ENCODE results near the gene ITPK1.

ITPK1 gene

GRCh38 chr14:93059260-93059659, 56.5 kb downstream of the ITPK1 start:
- no peak for TF ChIP-seq FOXP2 (optimal IDR thresholded peaks at IDR 0.05; ENCODE audit: control extremely low read depth, extremely low read length, insufficient read depth)
- no peak for TF ChIP-seq POLR2AphosphoS5 (IDR thresholded peaks at IDR 0.05; ENCODE audit: borderline replicate concordance, low read depth, low read length)
- no peak for TF ChIP-seq EZH2 (IDR thresholded peaks at IDR 0.05)
- H3K36me3 ChIP-seq (ENCODE audit: insufficient read depth, low read length): no peaks in the 10 kb centered on the region
- H3K9me3 ChIP-seq (ENCODE audit: low read depth, low read length): no peaks in the 10 kb centered on the region
- H3K4me3 ChIP-seq: no peak overlapping the region
- DNase-seq (ENCODE audit: low read depth, low spot score): no peak
- no peak overlapping the region for H3K27ac ChIP-seq
- no peak overlapping the region for H3K9ac ChIP-seq (ENCODE audit: insufficient read length)

- Histone ChIP-seq H3K9me3 (ENCODE audit: low read depth, low read length) (no peaks in the 10 kb centered on the region), H3K36me3 (ENCODE audit: insufficient read depth, low read length) (no peaks in the 10 kb centered on the region), H3K27ac (no peak overlapping the region), H3K9ac (ENCODE audit: insufficient read length) (no peak overlapping the region), H3K4me3 (no peak overlapping the region)
- TF ChIP-seq EZH2 (IDR thresholded peaks at IDR 0.05): no peak
- no peak for TF ChIP-seq FOXP2 (optimal IDR thresholded peaks at IDR 0.05; ENCODE audit: control extremely low read depth, extremely low read length, insufficient read depth)
- TF ChIP-seq POLR2AphosphoS5 (IDR thresholded peaks at IDR 0.05; ENCODE audit: borderline replicate concordance, low read depth, low read length): no peak
- DNase-seq (ENCODE audit: low read depth, low spot score): no peak
Measured at GRCh38 chr14:93057586-93058280, 58.0 kb downstream of the ITPK1 start.

GRCh38 chr14:93056840-93057585, 58.7 kb downstream of the ITPK1 start:
- TF ChIP-seq POLR2AphosphoS5 (IDR thresholded peaks at IDR 0.05; ENCODE audit: borderline replicate concordance, low read depth, low read length): no peak
- no peak for TF ChIP-seq FOXP2 (optimal IDR thresholded peaks at IDR 0.05; ENCODE audit: control extremely low read depth, extremely low read length, insufficient read depth)
- no peak for TF ChIP-seq EZH2 (IDR thresholded peaks at IDR 0.05)
- DNase-seq (ENCODE audit: low read depth, low spot score): no peak
- Histone ChIP-seq H3K27ac (no peak overlapping the region), H3K9me3 (ENCODE audit: low read depth, low read length) (no peaks in the 10 kb centered on the region), H3K4me3 (no peak overlapping the region), H3K9ac (ENCODE audit: insufficient read length) (no peak overlapping the region), H3K36me3 (ENCODE audit: insufficient read depth, low read length) (no peaks in the 10 kb centered on the region)

GRCh38 chr14:93056166-93056839, 59.4 kb downstream of the ITPK1 start:
- TF ChIP-seq EZH2 (IDR thresholded peaks at IDR 0.05): no peak
- TF ChIP-seq POLR2AphosphoS5 (IDR thresholded peaks at IDR 0.05; ENCODE audit: borderline replicate concordance, low read depth, low read length): no peak
- no peak for TF ChIP-seq FOXP2 (optimal IDR thresholded peaks at IDR 0.05; ENCODE audit: control extremely low read depth, extremely low read length, insufficient read depth)
- no peak overlapping the region for H3K9ac ChIP-seq (ENCODE audit: insufficient read length)
- H3K36me3 ChIP-seq (ENCODE audit: insufficient read depth, low read length): no peaks in the 10 kb centered on the region
- H3K9me3 ChIP-seq (ENCODE audit: low read depth, low read length): no peaks in the 10 kb centered on the region
- DNase-seq (ENCODE audit: low read depth, low spot score): no peak
- no peak overlapping the region for H3K27ac ChIP-seq
- H3K4me3 ChIP-seq: no peak overlapping the region

- H3K27ac ChIP-seq: no peak overlapping the region
- H3K9ac ChIP-seq (ENCODE audit: insufficient read length): no peak overlapping the region
- H3K4me3 ChIP-seq: no peak overlapping the region
- no peaks in the 10 kb centered on the region for H3K36me3 ChIP-seq (ENCODE audit: insufficient read depth, low read length)
- H3K9me3 ChIP-seq (ENCODE audit: low read depth, low read length): no peaks in the 10 kb centered on the region
- TF ChIP-seq POLR2AphosphoS5 (IDR thresholded peaks at IDR 0.05; ENCODE audit: borderline replicate concordance, low read depth, low read length) (no peak), EZH2 (IDR thresholded peaks at IDR 0.05) (no peak), FOXP2 (optimal IDR thresholded peaks at IDR 0.05; ENCODE audit: control extremely low read depth, extremely low read length, insufficient read depth) (no peak)
- DNase-seq (ENCODE audit: low read depth, low spot score): no peak
Measured at GRCh38 chr14:93055651-93056115, 60.0 kb downstream of the ITPK1 start.

DNA sequence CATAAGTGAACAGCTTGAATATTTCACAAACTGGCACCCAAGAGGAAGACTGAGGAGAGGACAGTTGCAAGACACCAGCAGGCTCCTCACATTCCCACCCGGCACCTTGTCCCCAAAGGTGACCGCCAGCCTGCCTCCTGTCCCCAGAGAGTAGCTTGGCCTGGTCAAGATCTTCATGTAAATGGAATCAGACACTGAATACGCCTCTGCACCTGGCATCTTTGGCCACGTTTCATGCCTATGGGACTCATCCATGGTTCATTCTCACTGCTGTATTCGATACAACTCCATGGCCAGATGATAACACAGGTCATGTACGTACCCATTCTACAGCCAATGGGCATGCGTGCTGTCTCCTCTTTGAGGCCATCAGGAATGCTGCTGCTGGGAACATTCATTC, 60.8 kb downstream of the ITPK1 start:
- H3K27ac ChIP-seq: no peak overlapping the region
- no peak overlapping the region for H3K9ac ChIP-seq (ENCODE audit: insufficient read length)
- H3K36me3 ChIP-seq (ENCODE audit: insufficient read depth, low read length): no peaks in the 10 kb centered on the region
- no peak overlapping the region for H3K4me3 ChIP-seq
- TF ChIP-seq POLR2AphosphoS5 (IDR thresholded peaks at IDR 0.05; ENCODE audit: borderline replicate concordance, low read depth, low read length) (no peak), EZH2 (IDR thresholded peaks at IDR 0.05) (no peak), FOXP2 (optimal IDR thresholded peaks at IDR 0.05; ENCODE audit: control extremely low read depth, extremely low read length, insufficient read depth) (no peak)
- H3K9me3 ChIP-seq (ENCODE audit: low read depth, low read length): no peaks in the 10 kb centered on the region
- no peak for DNase-seq (ENCODE audit: low read depth, low spot score)

DNA sequence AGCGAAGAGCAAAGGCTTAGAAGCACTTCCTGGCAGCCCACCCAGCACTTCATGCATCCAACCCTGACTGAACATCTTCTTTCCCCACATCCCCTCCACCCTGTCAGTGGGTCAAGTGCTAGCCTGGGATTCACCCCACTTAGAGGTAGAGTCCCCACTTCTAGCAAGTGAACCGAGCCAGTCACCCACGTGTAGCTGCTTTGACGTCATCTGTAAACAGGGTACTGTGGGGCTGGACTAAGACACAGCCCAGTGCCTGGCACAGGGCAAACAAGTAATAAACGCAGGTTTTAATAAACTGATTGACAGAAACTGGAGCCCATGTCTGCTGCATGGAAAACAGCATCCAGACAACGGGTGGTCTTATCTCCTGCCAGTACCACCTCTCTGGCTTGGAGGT, 61.7 kb downstream of the ITPK1 start:
- Histone ChIP-seq H3K27ac (no peak overlapping the region), H3K9me3 (ENCODE audit: low read depth, low read length) (no peaks in the 10 kb centered on the region), H3K9ac (ENCODE audit: insufficient read length) (no peak overlapping the region), H3K36me3 (ENCODE audit: insufficient read depth, low read length) (no peaks in the 10 kb centered on the region), H3K4me3 (no peak overlapping the region)
- no peak for DNase-seq (ENCODE audit: low read depth, low spot score)
- TF ChIP-seq FOXP2 (optimal IDR thresholded peaks at IDR 0.05; ENCODE audit: control extremely low read depth, extremely low read length, insufficient read depth) (no peak), EZH2 (IDR thresholded peaks at IDR 0.05) (no peak), POLR2AphosphoS5 (IDR thresholded peaks at IDR 0.05; ENCODE audit: borderline replicate concordance, low read depth, low read length) (no peak)

All from SK-N-MC (cell line).